GM18868 (cell line): Measurements from ENCODE around the gene LINC01488.

Experiments
- ATAC-seq: cut with Tn5 transposase; IDR thresholded peaks from one replicate; pipeline ENCODE4 v1.9.1; 2021; ENCODE audit warnings: mild to moderate bottlenecking, moderate library complexity; ENCODE audit not compliant: unreplicated experiment

Gene LINC01488

GRCh38 chr11:69444381-69445130 lies 36.9 kb upstream of the LINC01488 start:
- no peak for ATAC-seq

GRCh38 chr11:69445131-69445470 lies 36.4 kb upstream of the LINC01488 start:
- ATAC-seq = no peak

- ATAC-seq = no peak
Measured at GRCh38 chr11:69446108-69446507, 35.4 kb upstream of the LINC01488 start.

GRCh38 chr11:69447786-69448185 lies 33.7 kb upstream of the LINC01488 start:
- no peak for ATAC-seq

GRCh38 chr11:69448471-69449284 lies 32.8 kb upstream of the LINC01488 start:
- no peak for ATAC-seq

GRCh38 chr11:69449320-69450063 lies 32.0 kb upstream of the LINC01488 start:
- ATAC-seq = no peak

GRCh38 chr11:69450064-69450856 lies 31.2 kb upstream of the LINC01488 start:
- ATAC-seq = no peak

- no peak for ATAC-seq
Measured at GRCh38 chr11:69450857-69451220, 30.6 kb upstream of the LINC01488 start.

- no peak for ATAC-seq
Measured at GRCh38 chr11:69451289-69451688, 30.2 kb upstream of the LINC01488 start.

GRCh38 chr11:69452206-69452987 lies 29.1 kb upstream of the LINC01488 start:
- ATAC-seq = no peak

- ATAC-seq = no peak
Measured at GRCh38 chr11:69453151-69453550, 28.3 kb upstream of the LINC01488 start.

GRCh38 chr11:69454018-69454417 lies 27.4 kb upstream of the LINC01488 start:
- no peak for ATAC-seq

- ATAC-seq = no peak
Measured at GRCh38 chr11:69455969-69456368, 25.5 kb upstream of the LINC01488 start.

- ATAC-seq = no peak
Measured at GRCh38 chr11:69456712-69457111, 24.8 kb upstream of the LINC01488 start.

GRCh38 chr11:69459848-69460539 lies 21.5 kb upstream of the LINC01488 start:
- no peak for ATAC-seq

- ATAC-seq = no peak
Measured at GRCh38 chr11:69460540-69461257, 20.8 kb upstream of the LINC01488 start.

- no peak for ATAC-seq
Measured at GRCh38 chr11:69461272-69461962, 20.0 kb upstream of the LINC01488 start.
